ENCODE results near the gene THAP8.
"Not testable (repeated sequence)": the region's sequence is repeated elsewhere in the genome, so short reads cannot be mapped to it uniquely, and the experiment has no call there.

Gene THAP8

DNA sequence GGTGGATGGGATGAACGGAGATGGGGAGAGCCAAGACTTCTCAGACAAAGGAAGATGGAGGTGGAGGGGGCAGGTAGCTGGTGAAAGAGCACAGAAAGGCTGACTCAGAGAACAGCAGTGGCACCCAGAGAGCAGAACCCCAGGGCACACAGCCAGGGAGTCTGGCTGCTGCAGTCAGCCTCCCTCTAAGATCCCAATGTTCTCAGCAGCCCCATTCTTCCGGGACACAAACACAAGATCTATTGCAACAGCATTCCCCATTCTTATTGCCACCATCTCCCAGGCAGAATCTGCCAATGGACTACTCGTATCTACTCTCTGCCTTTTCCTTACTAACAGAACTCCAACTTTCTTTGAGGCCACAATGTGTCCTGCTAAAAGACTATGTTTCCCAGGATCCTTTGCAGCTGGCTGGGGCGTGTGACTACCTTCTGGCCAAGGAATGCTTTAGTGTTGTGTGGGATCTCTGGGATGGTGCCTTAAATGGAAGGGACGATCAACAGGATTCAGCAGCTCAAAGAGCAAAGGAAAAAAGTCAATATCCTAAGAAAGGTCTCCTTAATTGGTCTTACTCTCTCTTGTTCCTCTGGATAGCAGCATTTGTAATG, 7.5 kb downstream of the THAP8 start:
- H3K4me1 ChIP-seq (ENCODE audit: control insufficient read depth, insufficient read depth, low read length) = peaks cover 12% of the 10 kb centered on the region
- no peaks in the 10 kb centered on the region for H3K9me3 ChIP-seq (ENCODE audit: control insufficient read depth, insufficient read depth, low read depth, low read length)
- no peak overlapping the region for H3K27ac ChIP-seq (ENCODE audit: low read depth, low read length)
- no peak overlapping the region for H3K9ac ChIP-seq (ENCODE audit: low read length)
- peaks cover 2% of the 10 kb centered on the region; the same call in 1 of the 2 replicates for H3K36me3 ChIP-seq (ENCODE audit: control insufficient read depth, insufficient read depth, low read length)
- no peak overlapping the region for H3K4me3 ChIP-seq (ENCODE audit: low read depth, low read length)
- no peaks in the 10 kb centered on the region for H3K27me3 ChIP-seq (ENCODE audit: control insufficient read depth, insufficient read depth, low read length)

GRCh38 chr19:36043952-36044351, 10.1 kb downstream of the THAP8 start:
- Histone ChIP-seq H3K4me3 (ENCODE audit: low read depth, low read length) (no peak overlapping the region), H3K4me1 (ENCODE audit: control insufficient read depth, insufficient read depth, low read length) (peaks cover 9% of the 10 kb centered on the region; the same call in 1 of the 2 replicates), H3K36me3 (ENCODE audit: control insufficient read depth, insufficient read depth, low read length) (peaks cover 2% of the 10 kb centered on the region; the same call in 1 of the 2 replicates), H3K9ac (ENCODE audit: low read length) (no peak overlapping the region), H3K27ac (ENCODE audit: low read depth, low read length) (no peak overlapping the region), H3K27me3 (ENCODE audit: control insufficient read depth, insufficient read depth, low read length) (no peaks in the 10 kb centered on the region), H3K9me3 (ENCODE audit: control insufficient read depth, insufficient read depth, low read depth, low read length) (no peaks in the 10 kb centered on the region)

DNA sequence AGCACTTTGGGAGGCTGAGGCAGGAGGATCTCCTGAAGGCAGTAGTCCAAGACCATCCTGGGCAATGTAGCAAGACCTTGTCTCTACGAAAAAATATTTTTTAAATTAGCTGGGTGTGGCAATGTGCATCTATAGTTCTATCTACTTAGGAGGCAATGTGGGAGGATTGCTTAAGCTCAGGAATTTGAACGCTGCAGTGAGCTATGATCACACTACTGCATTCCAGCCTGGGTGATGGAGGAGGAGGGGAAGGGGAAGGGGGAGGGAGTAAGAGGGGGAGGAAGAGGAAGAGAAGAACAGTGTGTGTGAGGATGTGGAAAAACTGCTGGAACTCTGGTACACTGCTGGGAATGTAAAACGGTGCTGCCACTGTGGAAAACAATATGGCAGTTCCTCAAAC, 12.3 kb downstream of the THAP8 start:
- H3K36me3 ChIP-seq (ENCODE audit: control insufficient read depth, insufficient read depth, low read length) = peaks cover 6% of the 10 kb centered on the region; the same call in 1 of the 2 replicates
- H3K9me3 ChIP-seq (ENCODE audit: control insufficient read depth, insufficient read depth, low read depth, low read length) = no peaks in the 10 kb centered on the region
- no peak overlapping the region for H3K4me3 ChIP-seq (ENCODE audit: low read depth, low read length)
- peaks cover 9% of the 10 kb centered on the region; the same call in 1 of the 2 replicates for H3K4me1 ChIP-seq (ENCODE audit: control insufficient read depth, insufficient read depth, low read length)
- no peak overlapping the region for H3K9ac ChIP-seq (ENCODE audit: low read length)
- no peaks in the 10 kb centered on the region for H3K27me3 ChIP-seq (ENCODE audit: control insufficient read depth, insufficient read depth, low read length)
- no peak overlapping the region for H3K27ac ChIP-seq (ENCODE audit: low read depth, low read length)

DNA sequence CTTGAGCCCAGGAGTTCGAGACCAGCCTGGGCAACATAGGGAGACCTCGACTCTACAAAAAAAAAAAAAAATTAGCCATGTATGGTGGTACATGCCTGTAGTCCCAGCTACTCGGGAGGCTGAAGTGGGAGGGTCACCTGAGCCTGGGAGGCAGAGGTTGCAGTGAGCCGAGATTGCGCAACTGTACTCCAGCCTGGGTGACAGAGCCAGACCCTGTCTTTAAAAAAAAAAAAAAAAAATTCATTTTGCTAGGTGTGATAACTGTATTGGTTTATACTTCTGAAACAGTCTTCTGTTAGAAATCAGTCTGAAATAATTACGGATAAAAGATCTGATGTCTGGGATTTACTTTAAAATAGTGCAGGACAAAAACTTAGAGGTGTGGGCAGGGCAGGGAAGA, 13.0 kb downstream of the THAP8 start:
- H3K9me3 ChIP-seq (ENCODE audit: control insufficient read depth, insufficient read depth, low read depth, low read length); H3K27me3 ChIP-seq (ENCODE audit: control insufficient read depth, insufficient read depth, low read length); H3K4me1 ChIP-seq (ENCODE audit: control insufficient read depth, insufficient read depth, low read length); H3K27ac ChIP-seq (ENCODE audit: low read depth, low read length); H3K4me3 ChIP-seq (ENCODE audit: low read depth, low read length); H3K36me3 ChIP-seq (ENCODE audit: control insufficient read depth, insufficient read depth, low read length); H3K9ac ChIP-seq (ENCODE audit: low read length): not testable (repeated sequence)

GRCh38 chr19:36040495-36040894, 13.6 kb downstream of the THAP8 start:
- no peak overlapping the region for H3K9ac ChIP-seq (ENCODE audit: low read length)
- no peak overlapping the region for H3K4me3 ChIP-seq (ENCODE audit: low read depth, low read length)
- H3K4me1 ChIP-seq (ENCODE audit: control insufficient read depth, insufficient read depth, low read length) = peaks cover 9% of the 10 kb centered on the region; the same call in 1 of the 2 replicates
- H3K27me3 ChIP-seq (ENCODE audit: control insufficient read depth, insufficient read depth, low read length) = no peaks in the 10 kb centered on the region
- no peaks in the 10 kb centered on the region for H3K9me3 ChIP-seq (ENCODE audit: control insufficient read depth, insufficient read depth, low read depth, low read length)
- peaks cover 3% of the 10 kb centered on the region; the same call in 1 of the 2 replicates for H3K36me3 ChIP-seq (ENCODE audit: control insufficient read depth, insufficient read depth, low read length)
- no peak overlapping the region for H3K27ac ChIP-seq (ENCODE audit: low read depth, low read length)

DNA sequence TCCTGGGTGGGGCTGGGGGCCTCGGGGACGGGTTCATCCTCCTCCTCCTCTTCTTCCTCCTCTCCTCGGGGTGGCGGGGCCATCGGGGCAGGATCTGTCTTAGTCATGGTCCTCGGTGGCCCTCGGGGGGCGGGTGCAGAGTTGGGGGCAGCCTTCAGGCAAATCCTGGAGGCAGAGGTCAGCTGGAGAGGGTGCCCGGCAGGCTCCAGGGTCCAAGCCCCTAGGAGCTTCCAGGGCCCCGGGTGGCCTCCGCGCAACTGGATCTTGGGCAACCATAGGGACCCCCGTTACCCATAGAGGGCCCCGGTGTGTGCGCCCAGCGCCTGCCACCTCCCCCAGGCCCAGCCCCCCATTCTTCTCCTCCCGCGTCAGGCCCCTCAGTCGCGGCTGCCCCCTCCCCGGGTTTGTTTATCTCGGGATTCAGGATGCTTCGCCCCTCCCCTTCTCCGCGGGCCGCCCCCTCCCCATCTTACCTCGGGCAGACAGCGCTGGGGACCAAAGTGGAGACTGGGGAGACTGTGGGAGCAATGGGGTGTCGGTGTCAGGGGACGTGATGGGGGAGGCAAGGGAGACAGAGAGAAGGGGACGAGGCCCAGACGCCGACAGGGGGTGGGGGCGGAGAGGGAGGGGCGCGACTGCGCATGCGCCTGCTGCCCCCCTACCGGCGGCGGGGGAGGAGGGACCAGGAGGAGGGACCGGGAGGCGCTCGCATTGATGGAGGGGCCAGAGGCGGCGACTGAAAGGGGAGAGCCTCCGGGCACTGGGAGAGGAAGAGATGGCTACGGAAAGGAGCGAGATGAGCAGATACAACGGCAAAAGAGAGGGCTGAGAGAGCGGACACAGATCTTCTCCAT, 21.6 kb downstream of the THAP8 start, which contains the start of gene CLIP3:
CLIP3 (minus strand) TSS at position 623 of the 854 bp plus-strand sequence; CDS start at position 107, 516 bp downstream.
- no peaks in the 10 kb centered on the region for H3K27me3 ChIP-seq (ENCODE audit: control insufficient read depth, insufficient read depth, low read length)
- H3K27ac ChIP-seq (ENCODE audit: low read depth, low read length) = no peak within 1 kb of the TSS
- H3K9me3 ChIP-seq (ENCODE audit: control insufficient read depth, insufficient read depth, low read depth, low read length) = no peaks in the 10 kb centered on the region
- H3K4me3 ChIP-seq (ENCODE audit: low read depth, low read length) = peak within 1 kb of the TSS; percentile 87
- peaks cover 2% of the 10 kb centered on the region; the same call in 1 of the 2 replicates for H3K36me3 ChIP-seq (ENCODE audit: control insufficient read depth, insufficient read depth, low read length)
- 0 out of 2 replicates have a peak, but pooled peaks cover 6% of the 10 kb centered on the region for H3K4me1 ChIP-seq (ENCODE audit: control insufficient read depth, insufficient read depth, low read length)
- peak within 1 kb of the TSS; percentile 42 for H3K9ac ChIP-seq (ENCODE audit: low read length)

DNA sequence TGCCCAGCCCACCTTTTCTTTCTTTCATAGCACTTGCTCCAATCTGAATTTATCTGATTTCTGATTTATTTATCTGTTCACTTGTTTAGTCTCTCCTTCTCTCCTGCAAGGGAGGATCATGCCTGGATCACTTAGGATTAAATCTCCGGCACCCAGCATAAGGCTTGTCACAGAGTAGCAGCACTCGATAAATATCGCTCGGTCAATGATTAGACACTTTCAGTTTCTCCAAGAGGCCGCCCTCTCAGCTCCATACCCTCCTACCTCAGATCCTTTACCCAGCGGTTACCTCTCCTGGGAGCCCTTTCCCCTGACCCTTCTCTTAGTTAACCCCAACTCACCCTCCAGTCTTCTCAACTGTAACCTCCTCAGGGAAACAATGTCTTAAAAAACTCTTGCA, 22.8 kb downstream of the THAP8 start:
- 0 out of 2 replicates have a peak, but pooled peaks cover 6% of the 10 kb centered on the region for H3K4me1 ChIP-seq (ENCODE audit: control insufficient read depth, insufficient read depth, low read length)
- no peak overlapping the region for H3K9ac ChIP-seq (ENCODE audit: low read length)
- peaks cover 7% of the 10 kb centered on the region; the same call in 1 of the 2 replicates for H3K36me3 ChIP-seq (ENCODE audit: control insufficient read depth, insufficient read depth, low read length)
- no peak overlapping the region for H3K27ac ChIP-seq (ENCODE audit: low read depth, low read length)
- no peaks in the 10 kb centered on the region for H3K9me3 ChIP-seq (ENCODE audit: control insufficient read depth, insufficient read depth, low read depth, low read length)
- H3K27me3 ChIP-seq (ENCODE audit: control insufficient read depth, insufficient read depth, low read length) = no peaks in the 10 kb centered on the region
- no peak overlapping the region for H3K4me3 ChIP-seq (ENCODE audit: low read depth, low read length)

DNA sequence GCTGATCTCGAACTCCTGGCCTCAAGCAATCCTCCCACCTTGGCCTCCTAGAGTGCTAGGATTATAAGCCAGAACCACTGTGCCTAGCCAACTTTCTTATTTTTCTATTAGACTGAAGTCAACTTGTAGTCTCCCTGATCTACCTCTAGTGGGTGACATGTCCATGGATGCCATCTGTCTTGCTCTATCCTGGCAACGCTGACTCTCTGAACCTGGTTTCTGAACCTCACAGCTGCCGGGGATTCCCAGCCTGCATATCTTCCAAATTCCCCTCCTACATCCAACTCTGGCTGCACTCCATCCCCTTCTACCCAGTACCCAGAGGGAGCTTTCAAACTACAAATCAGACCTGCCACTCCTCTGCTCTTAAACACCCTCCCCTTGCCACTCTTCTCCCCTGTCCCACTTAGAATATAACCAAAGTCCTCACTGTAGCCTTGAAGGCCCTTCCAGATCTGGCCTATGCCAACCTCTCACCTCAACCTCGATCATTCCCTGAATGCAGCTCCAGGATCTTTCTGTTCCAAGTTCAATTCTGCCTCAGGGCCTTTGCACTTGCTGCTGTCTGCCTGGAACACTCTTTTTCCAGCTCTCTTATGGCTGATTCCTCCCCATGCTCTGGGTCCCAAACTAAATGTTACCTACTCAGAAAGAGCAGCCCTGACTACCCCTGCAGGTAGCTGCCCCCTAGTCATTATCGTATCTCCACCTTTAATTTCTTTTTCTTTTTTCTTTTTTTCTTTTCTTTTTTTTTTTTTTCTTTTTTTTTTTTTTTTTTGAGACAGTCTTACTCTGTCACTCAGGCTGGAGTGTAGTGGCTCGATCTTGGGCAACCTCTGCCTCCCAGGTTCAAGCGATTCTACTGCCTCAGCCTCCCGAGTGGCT, 23.6 kb downstream of the THAP8 start:
- no peaks in the 10 kb centered on the region for H3K9me3 ChIP-seq (ENCODE audit: control insufficient read depth, insufficient read depth, low read depth, low read length)
- H3K36me3 ChIP-seq (ENCODE audit: control insufficient read depth, insufficient read depth, low read length) = peaks cover 7% of the 10 kb centered on the region; the same call in 1 of the 2 replicates
- H3K27ac ChIP-seq (ENCODE audit: low read depth, low read length) = no peak overlapping the region
- H3K9ac ChIP-seq (ENCODE audit: low read length) = no peak overlapping the region
- 0 out of 2 replicates have a peak, but pooled peaks cover 6% of the 10 kb centered on the region for H3K4me1 ChIP-seq (ENCODE audit: control insufficient read depth, insufficient read depth, low read length)
- H3K27me3 ChIP-seq (ENCODE audit: control insufficient read depth, insufficient read depth, low read length) = no peaks in the 10 kb centered on the region
- no peak overlapping the region for H3K4me3 ChIP-seq (ENCODE audit: low read depth, low read length)

DNA sequence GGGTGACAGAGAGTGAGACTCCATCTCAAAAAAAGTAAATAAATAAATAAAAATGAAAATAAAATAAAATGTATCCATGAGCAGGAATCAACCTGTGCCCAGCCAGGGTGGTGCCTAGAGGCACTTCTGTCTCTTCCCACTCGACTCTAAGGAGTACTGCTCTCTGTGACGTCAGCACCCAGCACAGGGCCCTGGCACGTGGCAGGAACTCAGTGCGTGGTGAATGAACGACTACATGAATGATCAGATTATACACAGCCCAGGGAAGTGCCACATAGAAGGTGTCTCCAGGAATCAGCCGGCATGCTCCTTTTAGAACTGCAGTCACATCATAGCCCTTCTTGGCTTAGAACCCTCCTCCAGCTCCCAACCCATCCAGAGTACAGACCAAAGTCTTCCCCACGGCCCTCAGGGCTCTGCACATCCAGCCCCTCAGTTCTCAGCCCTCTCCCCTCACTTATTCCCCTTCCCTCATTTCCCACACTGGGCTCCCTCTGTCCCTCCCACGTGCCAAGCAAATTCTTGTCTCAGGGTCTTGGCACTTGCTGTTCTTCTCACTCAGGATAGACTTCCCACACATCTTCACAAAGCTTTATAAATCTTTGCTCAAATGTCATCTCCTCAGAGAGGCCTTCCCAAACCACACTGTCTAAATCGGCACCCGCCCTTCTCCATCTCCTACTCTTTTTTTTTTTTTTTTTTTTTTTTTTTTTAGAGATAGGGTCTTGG, 25.6 kb downstream of the THAP8 start:
- Histone ChIP-seq H3K9ac (ENCODE audit: low read length) (peak overlapping the region; percentile 42), H3K9me3 (ENCODE audit: control insufficient read depth, insufficient read depth, low read depth, low read length) (no peaks in the 10 kb centered on the region), H3K4me3 (ENCODE audit: low read depth, low read length) (no peak overlapping the region), H3K27me3 (ENCODE audit: control insufficient read depth, insufficient read depth, low read length) (no peaks in the 10 kb centered on the region), H3K27ac (ENCODE audit: low read depth, low read length) (no peak overlapping the region), H3K4me1 (ENCODE audit: control insufficient read depth, insufficient read depth, low read length) (0 out of 2 replicates have a peak, but pooled peaks cover 6% of the 10 kb centered on the region), H3K36me3 (ENCODE audit: control insufficient read depth, insufficient read depth, low read length) (peaks cover 18% of the 10 kb centered on the region)

DNA sequence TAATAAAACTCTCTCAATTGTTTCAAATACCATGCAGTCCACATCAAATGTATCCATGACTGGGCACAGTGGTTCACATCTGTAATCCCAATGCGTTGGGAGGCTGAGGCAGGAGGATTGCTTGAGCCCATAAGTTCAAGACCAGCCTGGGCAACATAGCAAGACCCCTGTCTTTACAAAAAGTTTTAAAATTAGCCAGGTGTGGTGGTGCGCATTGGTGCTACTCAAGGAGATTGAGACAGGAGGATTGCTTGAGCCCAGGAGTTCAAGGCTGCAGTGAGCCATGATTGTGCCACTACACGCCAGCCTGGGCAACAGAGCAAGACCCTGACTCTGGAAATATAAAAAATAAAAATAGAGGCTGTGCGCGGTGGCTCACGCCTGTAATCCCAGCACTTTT, 26.4 kb downstream of the THAP8 start:
- Histone ChIP-seq H3K27me3 (ENCODE audit: control insufficient read depth, insufficient read depth, low read length) (no peaks in the 10 kb centered on the region), H3K4me3 (ENCODE audit: low read depth, low read length) (no peak overlapping the region), H3K27ac (ENCODE audit: low read depth, low read length) (no peak overlapping the region), H3K4me1 (ENCODE audit: control insufficient read depth, insufficient read depth, low read length) (no peaks in the 10 kb centered on the region), H3K9me3 (ENCODE audit: control insufficient read depth, insufficient read depth, low read depth, low read length) (no peaks in the 10 kb centered on the region), H3K9ac (ENCODE audit: low read length) (no peak overlapping the region), H3K36me3 (ENCODE audit: control insufficient read depth, insufficient read depth, low read length) (peaks cover 23% of the 10 kb centered on the region)
